DOHH2 (cell line): ENCODE data around the gene TTLL8.

ENCODE experiments used
- EZH2phosphoT487 ChIP-seq: fragments of 200-600 bp; sonication (generic); IDR thresholded peaks from 2 replicates; pipeline ENCODE4 v1.6.1; 2017; ENCODE audit warnings: borderline replicate concordance, mild to moderate bottlenecking, antibody characterized with exemption, low read length, moderate library complexity, mixed read lengths
- TF ChIP-seq, protein P1 (sequence below): fragments of 200-600 bp; sonication (generic); IDR thresholded peaks from one replicate; pipeline ENCODE4 v1.5.1; 2014; ENCODE audit warnings: antibody characterized with exemption, mild to moderate bottlenecking, low read depth, low read length; ENCODE audit not compliant: poor library complexity, severe bottlenecking

DNA sequence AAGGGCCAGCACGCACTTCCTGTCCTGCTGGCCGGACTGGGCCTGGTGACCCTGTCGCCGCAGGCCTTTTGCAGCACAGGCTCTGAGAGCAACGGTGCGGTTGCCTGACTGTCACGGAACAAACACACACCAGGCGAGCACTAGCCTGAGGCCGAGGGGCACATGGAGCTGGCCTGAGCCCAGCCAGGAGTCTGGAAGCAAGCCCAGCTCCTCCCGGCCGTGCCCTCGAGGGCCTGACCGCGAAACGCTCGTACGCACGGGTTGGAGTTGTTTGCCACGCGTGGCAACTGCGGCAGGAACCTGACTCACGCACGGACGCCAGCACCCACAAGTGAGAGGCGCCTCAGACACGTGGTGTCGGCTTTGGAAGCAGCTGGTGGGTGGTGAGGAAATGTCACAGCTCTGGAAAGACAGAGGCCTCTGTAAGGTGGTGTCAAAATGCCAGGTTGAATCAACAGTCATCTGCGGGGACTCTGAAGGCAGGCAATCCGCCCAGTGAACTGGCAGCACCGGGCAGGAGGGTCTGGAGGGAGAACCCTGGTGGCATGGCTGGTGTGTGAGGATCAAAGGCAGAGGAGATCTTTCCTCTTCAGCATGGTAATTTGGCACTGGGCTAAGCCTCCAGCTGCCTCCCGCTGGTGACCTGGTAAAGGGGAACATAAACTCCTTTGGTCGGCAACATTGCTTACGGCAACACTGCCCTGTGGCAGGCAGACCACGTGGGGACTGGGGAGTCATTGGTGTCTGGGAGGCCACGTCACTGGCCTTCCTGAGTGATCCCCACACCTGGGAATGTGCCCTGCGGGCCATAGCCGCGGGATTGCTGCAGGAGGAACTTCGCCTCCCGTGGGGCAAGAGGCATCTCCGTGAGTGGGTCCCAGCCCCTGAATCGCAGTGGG lies 30.2 kb downstream of the TTLL8 start:
- TF ChIP-seq, protein P1, sequence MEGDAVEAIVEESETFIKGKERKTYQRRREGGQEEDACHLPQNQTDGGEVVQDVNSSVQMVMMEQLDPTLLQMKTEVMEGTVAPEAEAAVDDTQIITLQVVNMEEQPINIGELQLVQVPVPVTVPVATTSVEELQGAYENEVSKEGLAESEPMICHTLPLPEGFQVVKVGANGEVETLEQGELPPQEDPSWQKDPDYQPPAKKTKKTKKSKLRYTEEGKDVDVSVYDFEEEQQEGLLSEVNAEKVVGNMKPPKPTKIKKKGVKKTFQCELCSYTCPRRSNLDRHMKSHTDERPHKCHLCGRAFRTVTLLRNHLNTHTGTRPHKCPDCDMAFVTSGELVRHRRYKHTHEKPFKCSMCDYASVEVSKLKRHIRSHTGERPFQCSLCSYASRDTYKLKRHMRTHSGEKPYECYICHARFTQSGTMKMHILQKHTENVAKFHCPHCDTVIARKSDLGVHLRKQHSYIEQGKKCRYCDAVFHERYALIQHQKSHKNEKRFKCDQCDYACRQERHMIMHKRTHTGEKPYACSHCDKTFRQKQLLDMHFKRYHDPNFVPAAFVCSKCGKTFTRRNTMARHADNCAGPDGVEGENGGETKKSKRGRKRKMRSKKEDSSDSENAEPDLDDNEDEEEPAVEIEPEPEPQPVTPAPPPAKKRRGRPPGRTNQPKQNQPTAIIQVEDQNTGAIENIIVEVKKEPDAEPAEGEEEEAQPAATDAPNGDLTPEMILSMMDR, result no peak
- no peak for TF ChIP-seq EZH2phosphoT487
